HG03558 (cell line): ENCODE measurements around the gene MINDY1.

Experiments
- ATAC-seq: cut with Tn5 transposase; IDR thresholded peaks from one replicate; pipeline ENCODE4 v1.9.1; 2021; ENCODE audit warnings: moderate number of reproducible peaks; ENCODE audit not compliant: unreplicated experiment; ENCODE audit errors: extremely low read depth

Gene MINDY1

GRCh38 chr1:150994248-150994647, 12.5 kb downstream of the MINDY1 start:
- ATAC-seq: no peak

- ATAC-seq: no peak
Measured at GRCh38 chr1:150992626-150993025, 14.1 kb downstream of the MINDY1 start.

- no peak for ATAC-seq
Measured at GRCh38 chr1:150987924-150988323, 18.8 kb downstream of the MINDY1 start.

DNA sequence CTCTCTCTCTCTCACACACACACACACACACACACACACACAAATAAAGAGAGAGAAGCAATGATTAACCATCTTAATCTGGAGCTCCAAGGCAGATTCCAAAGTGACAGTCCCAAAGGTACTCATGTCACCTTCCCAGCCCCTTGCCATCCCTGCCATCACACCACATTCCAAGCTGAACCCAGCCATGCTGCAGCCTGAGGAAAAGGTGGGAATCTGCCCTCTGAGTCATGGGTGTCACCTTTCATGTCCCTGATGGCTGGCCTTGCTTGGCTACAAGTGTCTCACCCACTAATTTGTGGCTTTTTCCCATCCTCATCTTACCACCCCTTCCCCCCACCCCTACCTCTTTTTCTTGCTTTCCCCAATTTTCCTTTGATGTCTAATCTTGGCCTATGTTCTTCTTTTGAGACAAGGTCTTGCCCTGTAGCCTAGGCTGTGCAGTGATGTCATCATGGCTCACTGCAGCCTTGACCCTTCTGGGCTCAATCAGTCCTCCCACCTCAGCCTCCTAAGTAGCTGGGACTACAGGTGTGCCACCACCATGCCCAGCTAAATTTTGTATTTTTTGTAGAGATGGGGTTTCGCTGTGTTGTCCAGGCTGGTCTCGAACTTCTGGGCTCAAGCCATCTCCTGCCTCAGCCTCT, 21.4 kb downstream of the MINDY1 start:
- no peak for ATAC-seq

DNA sequence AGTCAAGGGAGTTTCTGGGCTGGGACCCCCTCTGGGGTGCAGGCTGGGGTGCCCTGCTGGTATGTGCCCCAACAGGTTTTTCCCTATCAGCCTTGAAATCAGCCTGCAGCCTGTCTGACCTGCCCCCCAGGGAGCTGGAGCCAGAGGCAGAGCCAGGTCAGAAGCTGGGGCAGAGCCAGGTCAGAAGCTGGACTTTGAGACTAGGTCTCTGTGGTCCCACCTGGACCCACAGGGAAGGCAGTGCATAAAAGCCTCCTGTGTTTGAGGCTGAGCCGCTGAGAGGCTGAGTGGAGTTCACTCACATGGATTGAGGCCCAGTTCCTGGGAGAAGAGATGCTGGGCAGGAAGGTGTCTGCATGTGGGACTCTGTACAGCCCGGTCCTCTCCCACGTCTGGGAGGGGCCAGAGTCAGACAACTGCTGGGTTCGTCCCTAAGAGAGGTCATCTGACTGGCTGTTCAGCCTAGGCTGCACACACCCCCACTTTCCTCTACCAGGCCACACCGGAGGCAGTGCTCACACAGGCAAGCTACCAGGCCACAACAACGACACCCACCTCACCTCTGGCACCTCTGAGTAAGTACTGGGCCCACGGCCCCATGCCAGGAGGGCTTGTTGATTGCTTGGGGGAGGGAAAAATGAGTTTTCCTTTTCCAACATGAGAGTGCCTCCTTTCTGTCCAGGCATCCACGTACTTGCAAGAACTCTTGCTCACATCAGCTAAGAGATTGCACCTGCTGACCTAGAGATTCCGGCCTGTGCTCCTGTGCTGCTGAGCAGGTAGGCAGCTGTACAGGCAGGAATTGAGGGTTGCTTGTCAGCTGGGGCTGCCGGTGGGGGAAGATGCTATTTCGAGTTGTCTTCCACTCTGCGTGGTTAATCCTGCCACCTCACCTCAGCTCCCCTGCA, 24.6 kb downstream of the MINDY1 start, which contains the start of gene ANXA9:
TSS of gene ANXA9 (plus strand) at position 488 of the 908 bp plus-strand sequence. CDS start 814 bp downstream, outside the sequence.
- no peak for ATAC-seq

DNA sequence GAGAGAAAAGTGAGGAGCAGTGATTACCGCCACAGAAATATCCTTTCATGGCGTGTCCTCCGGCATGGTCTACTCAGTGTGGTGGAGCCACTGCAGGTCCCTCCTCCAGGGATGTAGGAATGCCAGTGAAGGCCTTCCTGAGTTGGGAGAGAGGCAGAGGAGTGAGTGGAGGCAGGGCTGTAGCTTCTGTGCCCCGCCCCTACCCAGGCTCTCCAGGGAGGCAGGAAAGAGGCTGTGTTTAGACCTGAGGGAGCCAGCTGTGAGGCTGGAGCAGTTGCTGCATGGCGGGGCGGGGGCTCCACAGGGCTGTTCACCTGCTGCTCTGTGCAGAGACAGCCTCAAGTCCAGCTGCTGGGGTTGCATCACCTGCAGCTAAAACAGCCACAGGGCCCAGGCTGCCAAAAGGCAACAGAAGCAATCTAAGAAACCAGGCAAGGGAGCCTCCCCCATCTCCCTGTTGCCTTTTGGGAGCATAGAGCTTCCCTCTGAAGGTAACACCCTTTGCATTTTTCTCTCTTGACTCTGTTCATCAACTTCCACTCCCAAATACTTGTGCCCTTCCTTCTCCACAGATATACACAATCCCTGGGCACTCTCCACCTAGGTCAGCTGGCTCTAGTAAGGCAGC, 25.4 kb downstream of the MINDY1 start:
- ATAC-seq: no peak

- ATAC-seq: no peak
Measured at GRCh38 chr1:150979092-150980056, 27.3 kb downstream of the MINDY1 start.

- no peak for ATAC-seq
Measured at GRCh38 chr1:150976879-150977694, 29.6 kb downstream of the MINDY1 start.

DNA sequence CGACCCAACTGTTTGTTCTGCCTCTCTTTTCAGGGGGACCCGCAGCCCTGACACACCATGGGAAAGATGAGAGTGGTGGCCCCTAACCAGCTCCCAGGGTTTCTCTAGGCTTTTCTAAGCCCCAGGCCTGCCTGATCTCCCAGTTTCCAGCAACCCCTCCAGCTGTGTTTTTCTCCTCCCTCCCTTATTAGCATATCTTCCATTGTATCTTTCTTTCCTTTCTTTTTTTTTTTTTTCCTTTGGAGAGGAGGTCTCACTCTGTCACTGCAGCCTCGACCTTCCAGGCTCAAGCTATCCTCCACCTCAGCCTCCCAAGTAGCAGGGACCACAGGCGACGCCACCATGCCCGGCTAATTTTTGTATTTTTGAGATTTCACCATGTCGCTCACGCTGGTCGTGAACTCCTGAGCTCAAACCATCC, 30.3 kb downstream of the MINDY1 start:
- no peak for ATAC-seq

GRCh38 chr1:150974580-150975478, 31.9 kb downstream of the MINDY1 start, which contains the start of gene CERS2:
TSS of gene CERS2 (minus strand) at chr1:150974835. CDS start at chr1:150969090, 5,745 bp downstream.
- ATAC-seq: no peak

GRCh38 chr1:150973836-150974579, 32.7 kb downstream of the MINDY1 start:
- no peak for ATAC-seq

DNA sequence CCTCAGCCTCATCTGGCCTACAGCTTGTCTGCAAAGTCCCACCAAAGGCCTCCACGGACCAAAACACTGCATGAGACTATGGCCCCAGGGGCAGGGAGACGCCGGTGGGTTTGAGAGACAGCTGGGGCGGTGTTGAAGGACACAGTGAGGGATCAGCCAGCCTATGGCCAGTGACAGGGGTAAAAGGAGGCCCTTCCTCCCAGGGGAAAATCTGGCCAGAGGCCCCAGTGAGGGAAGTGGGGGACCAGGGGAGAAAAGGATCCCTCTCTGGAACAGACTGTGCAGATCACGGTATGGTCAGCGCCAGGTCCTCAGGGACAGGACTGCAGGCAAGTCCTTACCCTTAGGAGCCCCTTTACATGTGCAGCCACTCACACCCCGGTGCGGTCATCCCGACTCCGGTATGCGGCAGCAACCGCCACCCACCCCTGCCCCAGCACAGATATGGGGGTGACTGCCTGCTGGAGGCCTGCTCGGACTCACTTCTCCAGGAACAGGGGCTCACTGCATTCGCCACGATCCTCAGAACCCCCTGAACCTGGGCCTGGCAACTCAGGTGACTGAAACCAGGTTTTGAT, 33.4 kb downstream of the MINDY1 start:
- ATAC-seq: no peak

- ATAC-seq: no peak
Measured at GRCh38 chr1:150972417-150972940, 34.2 kb downstream of the MINDY1 start.

DNA sequence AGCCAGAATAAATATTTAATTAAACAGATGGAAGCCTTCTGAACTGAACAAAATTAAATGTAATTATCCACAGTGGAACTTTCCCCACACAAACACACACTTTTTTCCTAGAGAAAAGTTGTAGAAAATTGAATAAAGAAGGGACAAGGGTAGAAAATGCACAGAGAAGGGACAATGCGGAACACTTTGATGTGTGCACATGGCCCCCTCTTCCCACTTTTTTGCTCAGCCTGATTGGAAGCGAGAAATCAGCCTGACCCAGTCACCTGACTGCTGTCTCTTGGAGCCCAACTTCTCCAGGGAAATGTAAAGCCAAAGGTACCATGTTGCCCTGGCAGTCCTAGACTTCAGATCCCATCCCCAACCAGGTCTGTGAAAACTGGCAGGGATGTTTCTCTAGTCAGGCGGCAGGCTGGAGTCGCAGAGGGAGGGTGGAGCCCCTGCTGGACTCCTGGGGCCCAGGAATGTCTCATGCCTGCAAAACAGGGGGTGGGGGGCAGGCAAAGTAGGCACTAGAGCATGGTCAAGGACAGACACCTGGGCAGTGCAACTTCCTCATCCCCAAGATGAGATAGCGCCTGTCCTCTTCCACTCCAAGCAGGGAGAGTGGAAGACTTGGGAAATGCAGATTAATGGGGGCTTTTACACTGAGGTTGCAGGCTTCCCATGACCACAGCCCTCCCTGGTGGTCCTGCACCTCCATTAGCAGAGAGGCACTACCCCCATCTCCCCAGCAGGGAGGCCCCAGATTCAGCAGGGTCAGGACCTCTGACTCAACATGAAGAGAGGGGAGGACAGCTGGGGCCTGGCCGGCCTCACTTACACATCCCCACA, 34.9 kb downstream of the MINDY1 start:
- no peak for ATAC-seq

GRCh38 chr1:150970808-150971582, 35.7 kb downstream of the MINDY1 start:
- ATAC-seq: no peak
